GM19328 (cell line): ENCODE measurements around the gene NLGN1.

ENCODE experiments used
- ATAC-seq: cut with Tn5 transposase; IDR thresholded peaks from one replicate; pipeline ENCODE4 v1.9.1; 2021; ENCODE audit warnings: mild to moderate bottlenecking, moderate library complexity; ENCODE audit not compliant: unreplicated experiment

Gene NLGN1

DNA sequence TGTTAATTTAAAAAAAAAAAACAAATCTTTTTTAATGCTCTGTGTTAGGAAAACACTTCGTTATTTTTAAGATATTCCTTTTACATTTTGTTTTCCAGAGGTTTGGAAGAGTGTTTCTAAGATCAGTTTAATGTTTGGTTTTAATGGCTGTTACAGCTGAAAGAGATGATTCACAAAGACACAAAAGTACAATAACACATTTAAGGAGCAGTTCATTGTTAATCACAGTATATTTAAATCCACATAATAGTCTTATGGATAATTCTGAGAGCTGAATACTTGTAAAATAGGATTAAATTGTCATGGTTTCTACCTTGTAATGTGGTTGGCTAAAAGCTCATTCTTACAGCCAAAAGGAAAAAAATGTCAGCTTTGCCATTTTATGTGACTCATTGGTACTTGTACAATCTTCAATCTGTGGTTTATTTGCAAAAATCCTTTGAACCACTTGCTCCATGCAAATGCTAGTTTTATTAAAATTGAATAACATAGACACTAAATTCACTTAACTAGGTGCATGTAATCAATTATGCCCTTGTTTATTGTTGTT is 426.4 kb downstream of the NLGN1 start:
- no peak for ATAC-seq

DNA sequence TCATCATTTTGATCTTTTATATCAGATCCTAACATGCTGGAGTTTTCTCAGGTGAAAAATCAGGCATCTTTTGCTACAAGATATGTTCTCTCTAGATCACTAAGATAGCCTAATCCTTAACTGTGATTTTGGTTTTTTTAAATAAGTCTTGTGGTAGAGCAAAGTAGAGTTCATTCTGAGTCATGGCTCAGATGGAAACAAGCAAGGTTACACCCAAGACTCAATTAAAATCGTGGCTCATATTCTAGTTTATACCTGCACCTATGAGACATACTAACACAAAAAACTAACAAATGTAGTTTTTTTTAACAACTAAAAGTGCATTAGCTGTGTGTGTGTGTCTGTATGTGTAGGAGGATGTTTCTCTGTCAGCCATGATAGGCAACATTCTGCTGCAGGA is 428.2 kb downstream of the NLGN1 start:
- ATAC-seq, result no peak

DNA sequence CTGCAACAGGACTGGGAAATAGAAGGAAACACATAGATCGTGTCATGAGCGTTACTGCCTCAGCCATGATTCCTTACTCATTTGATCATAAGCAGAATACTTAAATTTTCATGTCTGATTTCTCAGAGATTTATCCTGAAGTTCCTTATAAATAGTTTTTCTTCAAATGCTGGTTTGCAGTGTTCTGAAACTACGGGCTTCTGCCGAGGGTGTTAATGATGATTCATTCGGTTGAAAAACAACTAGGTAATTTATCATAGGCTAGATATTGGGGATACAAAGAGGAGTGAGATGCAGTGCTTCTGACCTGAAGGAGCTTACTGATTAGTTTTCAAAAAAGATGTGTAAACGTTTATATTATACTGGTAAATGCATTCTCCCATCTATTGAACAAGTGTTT is 428.9 kb downstream of the NLGN1 start:
- ATAC-seq, result no peak

DNA sequence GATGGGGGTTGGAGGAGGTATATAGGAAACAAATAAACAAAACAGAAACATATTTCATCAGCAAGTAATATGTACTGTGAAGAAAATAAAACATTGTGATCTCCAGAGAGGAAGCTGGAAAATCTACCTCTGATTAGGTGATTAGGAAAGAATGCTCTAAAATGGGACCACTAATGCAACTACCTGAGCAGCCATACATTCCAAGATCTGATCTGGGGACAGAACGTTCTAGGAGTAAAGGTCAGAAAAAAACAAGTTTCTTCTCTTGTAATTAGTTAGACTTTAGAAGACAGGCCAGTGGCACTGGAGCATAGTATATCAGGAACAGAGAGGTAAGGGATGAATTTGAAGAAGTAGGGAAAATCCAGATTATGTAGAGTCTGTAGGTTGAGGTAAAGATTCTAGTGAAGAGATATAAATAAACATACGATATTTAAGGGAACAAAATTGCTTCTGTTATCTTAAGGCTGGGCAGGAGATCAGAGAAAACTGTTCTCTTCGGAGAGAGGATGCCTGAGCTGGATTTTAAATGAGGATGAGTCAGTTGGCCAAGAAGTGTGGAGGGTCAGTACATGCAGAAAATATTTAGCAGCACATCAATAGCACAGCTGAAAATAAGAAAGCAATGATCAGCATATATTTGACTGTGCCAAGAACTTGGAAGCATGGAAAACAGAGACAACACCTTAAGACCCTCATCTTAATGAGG is 429.5 kb downstream of the NLGN1 start:
- no peak for ATAC-seq

DNA sequence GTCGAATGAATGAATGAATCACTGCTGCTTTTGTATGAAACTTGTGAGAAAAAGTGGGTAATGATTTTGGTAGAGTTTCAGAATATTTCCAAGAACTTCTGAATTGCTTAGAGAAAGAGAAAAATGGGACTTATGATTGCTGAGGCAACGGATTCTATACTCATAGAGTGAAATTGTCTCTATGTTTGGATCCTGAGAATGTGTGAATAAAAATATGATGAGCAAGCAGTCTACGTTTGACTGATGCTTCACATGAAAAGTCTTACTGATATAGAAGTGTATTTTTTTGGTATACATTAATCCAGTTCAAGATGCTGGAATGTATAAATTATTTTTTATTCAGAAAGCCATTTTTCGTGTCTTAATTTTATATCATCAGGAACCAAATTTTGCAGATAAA is 441.1 kb downstream of the NLGN1 start:
- ATAC-seq, result no peak

DNA sequence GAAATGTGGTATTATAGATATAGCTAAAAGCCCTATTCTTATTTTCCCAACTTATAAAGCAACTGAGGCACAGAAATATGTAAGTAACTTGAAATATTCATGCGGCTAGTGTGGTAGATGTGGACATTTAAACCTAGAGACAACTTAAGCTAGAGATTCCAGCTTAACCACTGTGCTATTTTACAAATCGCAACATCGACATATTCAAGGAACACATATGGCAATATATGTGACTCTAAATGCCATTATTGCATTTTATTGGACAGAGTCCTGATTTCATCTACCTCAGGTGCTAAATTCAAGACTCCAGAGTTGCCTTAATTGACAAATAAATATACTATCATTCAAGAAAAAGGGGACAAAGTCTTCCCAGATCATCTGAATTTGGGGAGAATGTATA is 442.3 kb downstream of the NLGN1 start:
- no peak for ATAC-seq

DNA sequence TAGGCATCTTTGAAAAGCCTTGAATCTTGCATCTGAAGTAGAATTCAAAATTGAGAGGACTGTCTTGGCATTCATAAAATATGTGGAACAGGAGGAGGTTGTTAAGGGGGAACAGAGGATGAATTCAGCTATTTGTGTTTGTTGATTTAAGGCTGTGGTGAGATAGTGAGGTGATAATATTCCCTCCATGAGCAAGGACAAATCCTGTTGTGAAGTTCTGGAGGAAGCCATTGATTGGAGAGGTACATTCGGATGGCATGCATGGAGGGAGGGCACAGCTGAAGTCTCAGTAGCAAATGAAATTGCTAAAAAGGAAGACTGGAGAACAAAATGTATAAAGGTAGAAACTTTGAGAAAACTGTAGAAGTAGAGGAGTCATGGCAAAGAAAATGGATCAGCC is 443.8 kb downstream of the NLGN1 start:
- ATAC-seq, result no peak

DNA sequence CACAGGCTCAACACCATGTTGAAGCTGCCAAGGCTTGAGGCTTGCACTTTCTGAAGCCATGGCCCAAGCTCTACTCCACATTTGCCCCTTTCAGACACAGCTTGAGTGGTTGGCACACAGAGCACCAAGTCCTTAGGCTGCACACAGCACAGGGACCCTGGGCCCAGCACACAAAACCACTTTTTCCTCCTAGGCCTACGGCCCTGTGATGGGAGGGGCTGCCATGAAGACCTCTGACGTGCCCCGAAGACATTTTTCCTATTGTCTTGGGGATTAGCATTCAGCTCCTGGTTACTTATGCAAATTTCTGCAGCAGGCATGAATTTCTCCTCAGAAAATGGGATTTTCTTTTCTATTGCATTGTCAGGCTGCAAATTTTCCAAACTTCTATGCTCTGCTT is 445.5 kb downstream of the NLGN1 start:
- ATAC-seq, result no peak

DNA sequence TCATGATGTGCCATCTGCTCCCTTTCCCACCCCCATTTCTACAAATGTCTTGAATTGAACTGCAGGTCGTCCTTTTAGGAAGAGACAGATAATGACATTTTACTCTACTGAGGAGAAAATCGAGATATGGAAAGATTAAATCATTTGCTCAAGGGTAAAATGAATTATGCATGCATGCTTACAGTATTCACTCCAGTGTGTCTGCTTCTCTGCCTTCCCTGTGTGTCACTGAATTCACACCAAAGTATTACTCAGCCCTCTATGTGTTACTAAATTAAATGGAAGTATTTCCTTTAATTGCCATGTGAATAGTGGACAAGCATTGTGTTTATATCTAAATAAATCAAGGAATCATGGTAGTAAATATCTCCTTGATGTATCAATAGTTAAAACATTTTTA is 449.0 kb downstream of the NLGN1 start:
- ATAC-seq, result no peak

DNA sequence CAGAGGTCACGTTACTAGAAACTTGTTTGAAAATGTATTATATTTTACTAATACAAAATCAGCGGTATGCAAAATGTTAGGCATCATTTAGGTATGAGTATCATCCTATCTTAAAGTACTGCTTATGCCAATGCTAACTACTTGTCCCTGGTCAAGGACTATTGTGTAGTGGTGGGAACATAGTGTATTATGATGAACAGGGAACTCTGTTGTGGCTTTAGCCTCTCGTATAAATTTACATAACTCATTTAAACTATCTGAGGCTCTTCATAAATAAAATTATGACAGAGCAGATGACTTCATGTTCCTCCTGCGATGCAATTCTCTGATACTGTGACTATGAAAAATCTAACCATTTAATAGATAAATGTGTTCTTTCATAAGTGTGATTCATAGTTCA is 451.9 kb downstream of the NLGN1 start:
- ATAC-seq, result no peak

DNA sequence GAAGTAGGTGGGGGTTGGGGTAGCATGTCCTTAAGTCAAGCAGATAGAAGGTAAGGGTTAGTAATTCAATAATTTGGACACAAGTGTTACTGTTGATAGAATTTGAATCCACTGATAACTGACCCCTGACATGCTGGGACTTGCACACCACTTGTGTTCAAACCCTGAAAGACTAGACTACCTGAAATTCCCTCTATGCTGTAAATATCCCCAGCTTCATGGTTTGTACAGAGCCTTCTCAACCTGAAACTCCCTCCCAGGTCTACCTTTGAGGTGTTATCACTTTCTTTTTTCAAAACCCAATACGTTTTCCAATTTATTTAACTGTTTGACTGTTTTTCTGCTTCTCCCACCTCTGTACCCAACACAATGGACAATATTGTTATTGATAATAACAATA is 459.6 kb downstream of the NLGN1 start:
- ATAC-seq, result no peak

DNA sequence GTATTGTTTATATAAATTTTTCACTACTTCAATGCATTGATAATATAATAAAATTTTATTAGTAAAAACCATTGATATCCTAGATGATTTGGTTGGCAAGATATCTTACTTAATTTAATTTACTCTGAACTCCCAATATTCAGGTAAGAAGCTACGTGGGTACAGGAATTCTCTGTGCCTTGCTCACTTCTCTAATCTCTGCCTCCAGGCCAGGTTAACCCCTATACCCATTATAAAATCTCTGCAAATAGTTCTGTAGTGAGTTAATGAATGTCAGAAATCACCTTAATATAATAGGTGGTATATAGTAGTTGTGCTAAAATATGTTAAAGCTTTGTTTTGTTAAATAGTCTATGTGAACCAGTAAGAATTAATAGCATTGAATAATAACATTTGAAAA is 465.2 kb downstream of the NLGN1 start:
- ATAC-seq, result no peak

DNA sequence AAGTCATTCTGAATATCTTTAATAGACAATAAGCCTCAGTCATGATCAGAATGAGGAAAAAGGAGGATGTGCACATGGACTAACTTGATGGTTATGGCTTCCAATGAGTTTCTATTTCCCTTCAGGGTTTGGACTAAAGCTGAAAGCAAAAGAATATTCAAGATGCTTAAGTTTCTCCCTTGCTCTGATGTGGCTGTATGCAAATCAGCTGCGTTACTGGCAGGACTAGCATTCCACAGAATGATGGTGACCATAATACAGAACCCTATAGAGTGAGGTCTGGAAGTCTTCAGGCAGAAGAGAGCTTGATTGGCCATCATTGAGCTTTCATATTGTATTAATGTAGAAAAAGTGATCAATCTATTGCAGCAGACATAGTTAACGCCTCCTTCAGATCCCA is 466.0 kb downstream of the NLGN1 start:
- no peak for ATAC-seq

DNA sequence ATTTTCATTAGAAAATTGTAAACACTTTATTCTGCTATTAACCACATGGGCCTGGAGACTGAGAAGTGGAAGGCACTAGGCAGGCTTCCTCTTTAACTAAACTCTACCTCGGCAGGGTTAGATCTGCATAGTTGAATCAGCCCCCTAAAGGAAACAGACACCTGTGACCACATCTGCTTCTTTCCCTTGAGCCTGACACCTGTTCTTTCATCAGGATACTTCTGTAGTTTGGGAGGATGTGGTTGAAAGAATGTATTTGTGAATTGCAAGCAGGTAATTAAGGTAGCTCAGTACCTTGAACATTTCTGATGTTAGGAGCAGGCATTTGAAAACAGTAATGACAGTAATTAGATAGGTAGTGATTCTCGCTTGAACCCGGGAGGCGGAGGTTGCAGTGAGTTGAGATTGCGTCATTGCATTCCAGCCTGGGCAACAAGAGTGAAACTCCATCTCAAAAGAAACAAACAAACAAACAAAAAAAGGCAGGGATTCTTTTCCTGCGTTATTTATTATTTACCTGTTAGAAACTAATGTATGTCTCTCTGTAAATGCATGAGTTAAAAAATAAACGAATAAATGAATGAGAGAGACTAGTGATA is 468.5 kb downstream of the NLGN1 start:
- no peak for ATAC-seq

DNA sequence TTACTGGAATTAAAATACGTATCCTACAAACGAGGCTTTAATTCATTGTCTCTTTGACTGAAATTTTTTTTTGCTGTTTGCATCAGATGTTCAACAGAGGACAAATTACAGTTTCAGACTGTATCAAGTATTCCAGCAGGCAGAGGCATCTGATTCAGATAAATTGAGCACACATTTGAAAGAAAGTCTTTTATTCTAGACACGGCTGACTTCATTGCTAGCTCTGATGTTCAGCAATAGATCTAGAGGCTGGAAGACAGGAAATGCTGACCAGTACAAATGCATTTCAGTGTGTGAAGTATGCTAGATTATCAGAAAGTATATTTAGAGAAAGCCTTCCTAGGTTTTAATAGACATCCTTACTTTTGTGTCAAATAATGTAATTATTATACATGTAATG is 472.2 kb downstream of the NLGN1 start:
- ATAC-seq, result no peak

DNA sequence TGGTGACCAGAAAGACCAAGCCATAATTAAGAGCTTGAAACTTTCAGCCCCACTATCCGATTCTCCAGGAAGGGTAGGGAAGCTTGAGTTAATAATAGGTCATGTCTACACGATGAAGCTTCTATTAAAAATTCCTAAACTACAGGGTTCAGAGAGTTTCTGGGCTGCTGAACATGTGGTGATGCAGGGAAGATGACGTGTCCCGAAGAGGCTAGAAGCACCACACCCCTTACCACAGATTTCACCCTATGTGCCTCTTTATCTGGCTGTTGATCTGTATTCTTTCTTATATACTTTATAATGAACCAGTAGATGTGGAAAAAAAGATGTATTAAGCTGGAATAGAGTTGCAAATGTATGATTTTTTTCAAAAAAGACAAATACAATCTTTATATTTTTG is 473.4 kb downstream of the NLGN1 start:
- no peak for ATAC-seq

DNA sequence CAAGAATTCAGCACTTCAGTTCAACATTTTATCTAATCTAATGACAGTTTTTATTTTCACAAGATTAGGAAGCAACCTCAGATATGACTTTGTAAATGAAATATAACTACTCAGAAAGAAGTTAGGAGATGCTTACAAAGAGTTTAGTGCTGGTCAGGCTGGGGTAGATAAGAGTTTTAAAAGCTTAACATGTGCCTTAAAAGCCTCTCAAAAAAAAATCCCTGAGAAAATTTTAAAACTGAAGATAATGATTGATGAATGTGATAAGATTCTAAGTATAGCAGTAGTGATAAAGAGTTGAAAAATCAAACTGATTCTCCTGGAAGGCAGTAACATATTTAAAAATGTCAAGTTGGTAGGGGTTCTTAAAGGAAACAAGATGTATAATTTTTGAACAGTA is 478.2 kb downstream of the NLGN1 start:
- ATAC-seq, result no peak

DNA sequence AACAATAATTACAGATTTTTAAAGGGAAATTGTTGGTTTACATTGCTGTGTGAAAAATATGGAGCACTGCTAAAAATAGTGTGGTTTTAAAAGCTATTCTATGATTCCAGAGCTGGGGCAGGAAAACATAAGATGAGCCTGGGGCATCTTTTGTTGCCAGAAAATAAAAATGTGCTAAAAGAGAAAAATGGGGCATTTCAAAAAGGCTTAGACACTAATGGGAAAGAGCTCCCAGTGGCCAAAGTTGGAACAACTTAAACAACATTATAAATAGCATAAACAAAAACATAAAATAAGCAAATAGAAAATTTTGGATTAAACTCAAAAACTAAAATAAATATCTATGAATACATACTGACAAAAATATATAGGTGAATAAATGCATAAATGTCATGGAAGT is 478.9 kb downstream of the NLGN1 start:
- no peak for ATAC-seq

DNA sequence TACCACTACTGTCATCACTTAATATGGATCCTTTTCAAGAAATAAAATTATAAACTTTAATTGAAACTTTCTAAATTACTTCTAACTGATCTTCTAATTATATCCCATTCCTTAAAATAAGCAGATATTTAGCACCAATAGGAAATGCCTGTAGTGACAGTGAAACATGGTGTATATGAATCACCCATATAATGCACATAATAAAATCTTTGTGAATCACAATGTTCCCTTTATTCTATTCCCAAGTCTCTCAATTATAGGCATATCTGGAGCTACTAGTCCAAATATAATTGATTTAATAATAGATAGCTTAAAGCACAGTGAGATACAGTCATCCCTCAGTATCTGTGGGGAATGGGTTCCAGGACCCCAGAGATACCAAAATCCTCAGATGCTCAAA is 490.3 kb downstream of the NLGN1 start:
- ATAC-seq, result no peak

DNA sequence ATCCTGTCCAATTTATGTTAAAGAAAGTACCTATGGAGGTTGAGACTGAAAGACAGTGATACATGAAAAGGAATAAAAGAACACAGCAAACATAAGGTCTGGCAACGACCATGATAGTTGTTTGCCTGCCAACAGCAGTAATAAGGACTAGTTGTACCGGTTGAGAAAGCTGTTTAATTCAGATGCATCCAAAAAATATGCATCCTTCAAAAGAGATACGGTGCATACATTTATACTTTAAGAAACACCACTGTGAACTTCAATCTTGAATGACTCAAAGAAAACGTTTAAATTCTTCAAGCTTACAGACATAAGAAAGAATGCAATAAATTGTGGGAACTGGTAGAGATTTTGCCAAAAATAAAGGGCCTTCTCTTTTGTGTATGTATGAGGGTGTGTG is 492.1 kb downstream of the NLGN1 start:
- ATAC-seq, result no peak

DNA sequence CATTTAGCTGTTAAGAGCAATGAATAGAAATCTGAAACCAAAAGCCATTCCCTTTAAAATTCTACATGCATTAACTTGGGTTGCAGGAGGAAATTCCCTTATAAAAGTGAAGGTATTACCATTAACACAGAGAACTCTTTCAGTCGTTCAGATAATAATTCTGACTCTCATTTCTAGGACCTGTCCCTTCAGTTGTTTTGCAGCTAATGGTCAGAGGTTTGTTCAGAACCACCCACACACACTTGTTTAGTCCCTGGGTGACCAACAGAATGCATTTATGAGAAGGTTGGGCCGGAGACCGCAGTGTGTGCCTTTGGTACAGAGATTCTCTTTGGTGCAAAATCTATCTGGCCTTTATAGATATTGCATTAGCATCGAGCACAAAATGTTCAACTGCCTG is 492.5 kb downstream of the NLGN1 start:
- ATAC-seq, result no peak

DNA sequence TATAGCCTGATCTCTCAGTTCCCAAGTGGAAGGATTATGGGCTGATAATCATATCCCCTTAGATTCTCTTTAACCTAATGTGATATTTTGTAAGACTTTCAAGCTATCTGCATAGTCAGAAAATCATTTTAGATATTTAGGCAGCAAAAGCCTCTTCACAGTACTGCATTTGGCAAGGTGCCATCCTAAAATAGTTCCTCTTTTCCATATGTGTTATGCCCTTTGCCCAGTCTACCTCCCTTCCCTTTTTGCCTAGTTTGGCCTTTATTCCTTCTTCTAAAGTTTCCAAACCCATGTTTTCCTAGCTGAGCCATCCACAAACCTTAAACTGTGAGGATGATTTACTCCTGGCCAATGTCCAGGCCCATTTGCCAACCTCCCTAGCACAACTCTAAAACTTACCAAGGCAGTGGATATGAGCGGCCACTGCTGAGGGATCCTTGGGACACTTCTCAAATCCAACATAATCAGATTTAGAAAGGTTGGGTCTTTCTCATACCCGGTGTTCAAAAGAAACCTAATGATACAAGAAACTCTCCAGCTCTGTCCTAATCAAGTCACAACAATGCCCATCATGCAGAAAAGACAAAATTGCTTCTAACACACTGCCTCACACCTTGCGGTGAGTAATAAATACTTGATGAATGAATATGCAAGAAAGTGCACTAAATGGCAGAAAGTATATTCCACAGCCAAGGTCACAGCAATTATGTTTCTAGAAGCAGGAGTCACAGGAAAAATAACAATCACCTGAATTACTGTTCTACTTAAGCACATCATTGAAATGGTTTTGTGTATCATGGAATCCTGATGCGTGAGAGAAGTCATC is 493.9 kb downstream of the NLGN1 start:
- ATAC-seq, result no peak
